ENCODE results near the gene CAMKK1.

CAMKK1 gene

DNA sequence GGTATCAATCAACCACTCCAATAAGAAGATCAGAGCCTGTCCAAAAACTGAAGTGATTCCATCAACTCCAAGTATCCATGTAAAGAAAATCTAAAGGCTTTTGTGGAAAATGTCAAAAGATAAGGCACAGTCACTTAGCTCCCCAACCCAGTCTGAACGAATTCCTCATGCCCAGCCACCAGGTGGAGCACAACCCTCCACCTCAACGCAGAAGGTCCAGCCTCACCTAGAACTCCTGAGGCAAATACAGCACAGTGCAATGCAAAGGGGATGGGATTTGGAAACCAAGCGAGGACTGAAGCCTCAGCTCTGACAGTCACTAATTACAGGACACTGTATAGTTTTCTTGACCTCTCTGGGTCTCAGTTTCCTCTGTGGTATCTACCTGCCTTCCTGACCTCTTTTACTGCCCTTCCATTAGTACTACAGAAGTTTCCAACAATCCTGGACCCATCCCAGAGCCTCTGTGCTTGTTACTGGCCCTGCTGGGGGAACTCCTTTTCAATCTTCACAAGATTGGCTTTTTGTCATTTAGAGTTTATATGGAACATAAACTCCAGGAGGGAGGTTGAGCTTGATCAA is 48.8 kb downstream of the CAMKK1 start:
- DNase-seq, result peak; percentile 53

DNA sequence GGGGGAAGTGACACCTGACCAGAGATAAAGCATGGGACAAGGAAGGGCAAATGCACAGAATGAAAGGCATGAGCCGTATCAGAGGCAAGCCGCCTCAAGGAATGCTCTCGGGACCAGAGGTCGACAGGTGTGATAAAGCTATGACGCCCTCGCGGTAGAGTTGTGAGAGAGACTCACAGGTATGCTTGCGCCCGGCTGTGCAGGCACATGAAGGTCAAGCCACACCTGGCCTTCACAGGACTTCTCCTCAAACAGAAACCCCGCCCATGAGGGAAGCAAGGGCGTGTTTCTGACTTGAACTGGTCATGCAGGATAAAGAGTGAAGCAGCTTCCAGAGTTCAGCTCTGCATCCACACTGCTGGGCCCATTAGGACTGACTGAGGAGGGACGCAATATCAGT is 54.6 kb downstream of the CAMKK1 start:
- no peak for DNase-seq

DNA sequence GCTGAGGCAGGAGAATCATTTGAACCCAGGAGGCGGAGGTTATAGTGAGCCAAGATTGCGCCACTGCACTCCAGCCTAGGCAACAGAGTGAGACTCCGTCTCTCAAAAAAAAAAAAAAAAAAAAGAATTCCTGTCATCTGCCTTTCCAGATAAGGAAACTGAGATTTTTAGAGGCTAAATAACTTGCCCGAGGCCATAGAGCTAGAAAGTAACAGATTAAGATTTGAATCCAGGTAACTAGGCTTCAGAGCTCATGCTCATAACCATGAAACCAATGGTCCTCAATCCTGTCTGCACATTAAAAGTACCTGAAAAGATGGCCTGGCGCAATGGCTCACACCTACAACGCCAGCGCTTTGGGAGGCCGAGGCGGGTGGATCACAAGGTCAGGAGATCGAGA is 56.3 kb downstream of the CAMKK1 start:
- no peak for DNase-seq

DNA sequence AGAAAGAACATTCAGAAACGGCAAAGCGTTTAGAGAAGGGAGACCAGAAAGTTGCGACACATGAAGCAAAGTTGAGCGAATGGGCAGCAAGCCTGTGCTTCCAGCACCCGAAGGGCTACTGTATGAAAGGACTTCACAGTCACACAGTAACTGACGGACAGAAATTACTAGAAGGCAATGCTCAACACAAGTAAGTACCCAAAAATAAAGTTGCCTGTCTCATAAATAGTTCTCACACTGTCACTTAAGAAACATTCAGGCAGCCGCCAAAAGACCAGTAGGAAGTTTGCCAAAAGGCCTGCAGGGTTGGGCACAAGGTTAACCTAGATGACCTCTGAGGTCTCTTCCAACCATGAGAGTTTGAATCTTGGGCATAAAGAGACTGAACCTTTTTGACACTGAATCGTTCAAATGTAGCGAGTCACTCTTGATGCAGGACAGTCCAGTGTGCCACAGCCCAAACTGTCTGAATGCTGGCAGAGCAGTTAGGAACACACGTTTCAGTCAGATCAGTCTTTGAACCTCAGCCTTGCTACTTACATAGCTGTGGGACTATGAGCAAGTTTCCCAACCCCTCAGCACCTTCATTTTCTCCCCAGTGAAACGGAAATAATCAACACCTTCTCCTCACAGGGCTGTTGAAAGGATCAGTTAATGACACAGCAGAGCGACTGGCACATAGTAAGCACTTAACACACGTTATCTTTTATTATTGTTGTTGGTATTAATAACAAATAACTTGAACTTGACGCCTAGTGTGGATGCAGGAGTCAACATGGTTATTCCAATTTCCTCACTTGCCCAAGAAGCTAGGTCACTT is 57.2 kb downstream of the CAMKK1 start:
- no peak for DNase-seq

DNA sequence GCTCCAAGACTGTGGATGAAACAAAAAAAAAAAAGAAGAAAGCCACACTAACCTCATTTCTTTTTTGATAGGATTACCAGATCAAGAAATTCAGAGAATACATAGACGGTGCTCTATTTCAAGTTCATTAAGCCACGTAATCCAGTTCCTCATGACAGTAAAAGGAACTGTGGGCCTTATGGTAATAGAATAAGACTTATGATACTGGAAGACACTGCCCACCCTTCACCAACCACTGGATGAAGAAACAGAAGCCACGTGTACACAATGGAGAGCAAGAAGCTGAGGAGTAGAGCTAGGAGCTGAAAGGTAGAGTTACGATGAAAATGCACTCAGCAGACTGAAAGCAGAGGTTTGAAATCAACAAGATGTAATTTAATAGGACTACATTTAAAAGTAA is 58.0 kb downstream of the CAMKK1 start:
- DNase-seq, result no peak

DNA sequence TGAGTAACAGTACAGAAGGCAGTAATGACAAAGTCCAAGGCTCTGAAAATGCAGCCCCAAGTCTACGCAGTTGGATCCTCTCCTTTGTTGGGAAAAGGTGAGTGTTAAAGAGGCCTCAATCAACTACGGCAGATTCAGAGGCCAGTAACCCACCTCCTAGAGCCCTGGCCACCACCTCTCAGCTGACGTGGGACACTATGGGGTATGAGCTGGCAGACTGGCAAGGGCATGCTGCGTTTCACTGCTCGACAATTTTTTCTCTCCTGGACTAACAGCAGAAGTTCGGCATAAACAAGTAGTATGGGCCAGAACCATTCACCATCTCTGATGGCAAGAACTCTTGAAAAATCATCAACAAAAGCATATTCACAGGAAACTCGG is 64.0 kb downstream of the CAMKK1 start:
- DNase-seq, result no peak

DNA sequence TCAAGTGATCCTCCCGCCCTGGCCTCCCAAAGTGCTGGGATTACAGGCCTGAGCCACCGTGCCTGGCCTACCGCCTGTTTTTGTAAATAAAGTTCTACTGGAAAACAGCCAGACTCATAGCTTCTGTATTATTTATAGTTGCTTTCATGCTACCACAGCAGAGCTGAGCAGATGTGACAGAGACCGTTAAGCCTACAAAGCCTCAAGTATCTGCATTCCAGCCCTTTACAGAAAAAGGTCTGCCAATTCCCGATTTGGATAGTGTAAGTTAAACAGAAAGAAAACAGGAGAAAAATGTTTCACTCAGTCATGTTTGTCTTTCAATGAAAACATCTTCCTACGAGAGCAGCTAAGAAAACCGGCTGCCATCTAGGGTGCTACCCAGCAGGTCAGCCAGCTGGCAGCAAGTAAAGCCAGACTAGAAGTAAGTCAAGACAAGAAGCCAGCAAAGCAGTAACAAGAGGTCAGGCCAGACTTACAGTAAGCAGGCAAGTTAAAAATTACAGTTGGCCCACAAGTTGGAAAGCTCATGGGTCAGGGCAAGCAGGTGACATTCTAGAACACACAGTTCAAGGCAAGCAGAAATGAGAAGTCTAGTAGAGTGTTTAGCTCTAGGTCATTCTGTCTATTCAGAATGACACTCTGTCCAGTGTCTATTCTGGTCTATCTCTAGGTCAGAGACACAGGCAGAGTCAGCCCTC is 64.6 kb downstream of the CAMKK1 start:
- no peak for DNase-seq

DNA sequence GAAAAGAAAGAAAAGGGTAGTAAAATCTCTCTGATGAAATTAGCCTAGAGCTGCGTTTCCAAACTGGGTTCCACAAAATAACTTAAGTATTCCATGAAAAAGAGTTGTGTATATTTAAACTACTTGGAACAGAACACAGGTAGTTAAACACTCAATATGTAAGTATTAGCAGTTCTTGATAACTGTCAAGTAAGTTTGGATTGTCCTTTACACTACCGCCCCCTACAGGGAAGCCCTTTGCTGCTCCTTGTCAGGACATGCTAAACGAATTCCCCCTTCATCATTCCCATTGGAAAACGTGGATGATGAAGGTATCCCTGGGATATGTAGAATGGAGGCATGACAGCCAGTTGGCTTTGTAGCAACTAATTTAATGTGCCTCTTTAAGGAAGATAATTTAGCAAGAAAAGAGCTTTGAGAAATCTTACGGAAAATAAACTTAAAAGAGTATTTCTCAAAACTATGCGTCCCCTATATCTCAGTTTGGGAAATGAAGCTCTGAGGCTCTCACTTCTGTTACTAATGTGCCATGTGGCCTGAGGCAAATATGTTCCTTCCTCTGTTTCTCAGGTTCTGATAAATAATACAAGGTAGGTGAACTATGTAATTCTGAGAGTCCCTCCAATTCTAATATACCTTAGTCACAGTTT is 65.6 kb downstream of the CAMKK1 start:
- peak; percentile 66 for DNase-seq

DNA sequence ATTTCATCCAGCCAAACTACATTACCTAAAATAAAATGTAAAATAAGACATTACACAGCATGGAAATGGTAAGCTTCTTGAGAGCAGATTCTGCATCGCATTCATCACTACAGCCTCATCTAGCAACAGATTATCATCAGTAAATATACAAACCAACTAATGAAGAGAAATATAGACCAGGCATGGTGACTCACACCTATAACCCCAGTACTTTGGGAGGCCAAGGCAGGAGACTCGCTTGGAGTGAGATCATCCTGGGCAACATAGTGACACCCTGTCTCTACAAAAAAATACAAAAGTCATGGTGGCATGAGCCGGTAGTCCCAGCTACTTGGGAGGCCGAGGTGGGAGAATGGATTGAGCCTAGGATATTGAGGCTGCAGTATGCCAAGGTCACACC is 66.7 kb downstream of the CAMKK1 start:
- no peak for DNase-seq

DNA sequence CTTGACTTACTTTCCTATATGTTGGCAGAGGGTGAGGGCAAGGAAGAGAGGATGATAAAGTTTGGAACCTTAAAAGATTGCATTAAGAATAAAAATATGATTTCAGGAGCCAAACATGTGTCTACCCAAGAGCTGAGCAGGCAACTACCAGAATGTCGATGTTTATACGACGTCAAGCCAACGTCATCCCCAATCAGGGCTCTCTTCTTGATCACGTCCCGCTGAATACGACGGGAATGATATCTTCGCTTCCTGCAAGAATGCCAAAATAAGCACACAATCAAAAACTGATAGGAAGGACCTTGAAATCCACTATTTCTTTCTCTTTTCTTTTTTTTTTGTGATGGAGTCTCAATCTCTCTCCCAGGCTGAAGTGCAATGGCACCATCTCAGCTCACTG is 71.8 kb downstream of the CAMKK1 start:
- DNase-seq, result no peak

DNA sequence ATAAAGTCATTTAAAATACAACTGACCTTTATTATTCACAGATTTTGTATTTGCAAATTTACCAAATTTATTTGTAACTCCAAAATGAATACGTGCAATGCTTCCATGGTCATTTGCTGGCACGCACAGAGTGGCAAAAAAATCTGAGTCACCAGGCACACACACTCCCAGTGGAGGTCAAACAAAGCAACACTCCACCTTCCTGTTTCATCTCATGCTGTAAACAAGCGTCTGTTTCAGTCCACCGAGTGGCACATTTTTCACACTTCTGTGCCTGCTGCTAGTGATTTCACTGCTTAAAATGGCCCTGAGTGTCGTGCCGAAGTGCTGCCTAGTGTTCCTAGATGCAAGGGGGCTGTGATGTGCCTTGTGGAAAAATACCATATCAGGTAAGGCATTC is 74.1 kb downstream of the CAMKK1 start:
- no peak for DNase-seq

DNA sequence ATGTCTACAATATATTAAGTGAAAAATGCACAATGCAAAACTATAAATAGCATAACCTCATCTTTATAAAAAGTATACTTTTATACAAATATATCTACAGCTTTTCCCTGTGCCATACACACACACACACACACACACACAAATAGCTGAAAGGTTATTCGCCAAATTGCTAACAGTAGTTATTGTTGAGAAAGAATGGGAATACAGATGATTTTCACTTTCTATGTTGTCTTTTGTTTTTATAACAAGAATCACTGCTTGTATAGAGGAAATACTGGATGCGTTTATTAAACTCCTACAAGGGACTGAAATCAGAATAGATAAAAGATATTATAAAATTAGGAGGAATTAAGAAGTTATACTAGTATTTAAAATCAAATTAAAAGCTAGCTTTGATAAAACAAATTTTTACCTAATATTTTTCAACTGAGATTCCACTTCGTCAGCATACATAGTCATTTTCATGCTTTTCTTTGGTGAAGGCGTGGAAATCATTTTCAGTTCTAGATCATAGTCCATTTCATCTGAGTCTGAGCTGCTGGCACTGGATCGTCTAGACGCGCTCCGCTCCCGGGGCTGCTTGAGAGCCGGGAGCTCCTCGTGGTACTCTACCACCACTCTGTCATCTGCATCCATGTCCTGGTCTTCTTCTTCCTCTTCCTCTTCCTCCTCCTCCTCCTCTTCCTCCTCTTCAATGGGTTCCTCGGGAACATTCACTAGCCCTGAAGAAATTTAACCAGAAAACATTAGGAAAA is 74.8 kb downstream of the CAMKK1 start:
- no peak for DNase-seq

DNA sequence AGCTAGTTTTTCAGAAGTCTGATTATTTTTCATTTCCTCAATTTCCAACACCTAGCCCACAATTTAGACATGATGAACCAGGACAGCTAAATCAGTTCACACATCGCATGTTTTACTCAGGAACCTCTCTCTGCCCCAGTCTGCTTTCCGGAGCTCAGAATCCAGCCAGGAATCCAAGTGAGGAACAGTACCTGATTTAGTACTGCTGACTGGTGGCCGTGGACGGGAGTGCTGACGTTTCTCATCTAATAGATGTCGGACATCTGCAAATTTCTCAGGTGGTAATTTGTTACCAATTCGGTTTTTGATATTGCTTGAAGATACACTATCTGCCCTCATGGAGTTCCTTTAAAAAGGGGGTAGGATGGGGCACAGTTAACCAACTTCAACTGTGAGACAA is 76.9 kb downstream of the CAMKK1 start:
- DNase-seq, result no peak

DNA sequence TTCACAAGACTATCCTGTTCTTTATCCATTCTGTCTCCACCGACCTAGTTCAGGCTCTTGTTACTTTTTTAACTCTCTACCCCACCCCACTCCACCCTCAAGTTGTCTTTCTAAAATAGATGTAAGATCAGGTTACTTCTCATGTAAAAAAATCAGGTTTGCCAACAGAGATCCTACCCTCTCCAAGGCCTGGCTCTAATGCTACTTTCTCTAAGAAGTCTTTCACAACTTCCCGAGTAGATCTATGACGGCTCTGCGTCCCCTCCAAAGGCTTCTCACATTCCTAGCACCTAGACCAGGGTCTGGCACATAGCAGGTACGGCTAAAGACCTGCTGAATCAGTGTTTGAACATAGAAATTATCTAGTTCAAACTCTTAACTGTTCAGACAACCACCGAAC is 77.7 kb downstream of the CAMKK1 start:
- no peak for DNase-seq

DNA sequence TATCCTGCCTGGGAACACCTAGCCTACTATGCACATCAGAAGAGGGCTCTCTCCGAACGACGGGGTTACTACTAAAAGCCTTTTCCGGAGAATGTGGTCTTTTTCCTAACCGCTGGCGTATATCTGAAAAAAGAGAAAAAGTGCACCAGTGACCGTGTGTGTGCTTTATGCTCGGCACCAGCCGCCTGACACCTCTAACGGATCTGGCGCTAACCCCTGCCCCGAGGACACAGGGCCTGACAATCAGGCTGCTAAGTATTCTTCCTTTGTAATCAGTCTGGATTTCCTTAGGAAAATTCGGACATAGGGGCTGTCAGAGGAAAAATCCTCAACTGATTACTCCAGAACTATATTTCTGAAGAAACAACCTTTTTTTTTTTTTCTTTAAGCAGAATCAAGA is 78.5 kb downstream of the CAMKK1 start:
- DNase-seq, result no peak

DNA sequence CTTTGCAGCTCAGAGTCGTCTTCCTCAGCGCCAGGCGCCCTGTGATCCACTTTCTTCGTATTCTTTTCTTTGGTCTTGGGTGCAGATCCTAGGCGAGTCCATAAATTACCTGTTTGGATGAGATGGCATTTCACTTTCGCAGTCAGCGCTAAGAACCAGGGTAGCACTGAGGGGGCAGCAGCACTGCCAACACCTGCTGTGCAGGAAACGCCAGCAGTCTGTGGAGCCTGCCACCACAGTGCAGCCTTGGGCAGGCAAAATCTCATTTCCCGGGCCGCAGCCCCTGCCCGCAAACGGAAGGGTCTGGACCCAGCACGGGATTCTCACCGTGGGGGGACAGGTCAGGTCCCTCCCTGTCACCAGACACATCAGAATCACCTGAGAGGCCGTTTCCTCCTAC is 79.7 kb downstream of the CAMKK1 start:
- no peak for DNase-seq

DNA sequence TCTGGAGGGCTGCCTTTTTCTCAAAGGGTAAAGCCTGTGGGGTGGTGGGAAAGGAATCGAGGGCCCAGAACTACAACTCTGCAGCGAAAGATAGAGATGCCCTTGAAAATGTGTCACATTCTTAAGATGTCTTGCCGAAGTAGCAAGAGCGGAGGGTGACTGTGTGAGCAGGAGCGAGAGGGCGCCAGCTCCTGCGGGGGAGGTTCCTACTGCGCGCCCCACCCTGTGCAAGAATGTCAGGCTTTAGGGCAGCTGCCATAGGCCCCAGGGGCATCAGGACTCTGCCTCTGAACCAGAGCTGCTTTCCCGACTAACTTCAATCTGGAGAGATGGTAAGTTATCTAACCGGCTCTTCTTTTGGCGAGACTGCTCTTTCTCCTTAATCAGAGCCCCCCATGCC is 80.1 kb downstream of the CAMKK1 start:
- DNase-seq, result no peak

DNA sequence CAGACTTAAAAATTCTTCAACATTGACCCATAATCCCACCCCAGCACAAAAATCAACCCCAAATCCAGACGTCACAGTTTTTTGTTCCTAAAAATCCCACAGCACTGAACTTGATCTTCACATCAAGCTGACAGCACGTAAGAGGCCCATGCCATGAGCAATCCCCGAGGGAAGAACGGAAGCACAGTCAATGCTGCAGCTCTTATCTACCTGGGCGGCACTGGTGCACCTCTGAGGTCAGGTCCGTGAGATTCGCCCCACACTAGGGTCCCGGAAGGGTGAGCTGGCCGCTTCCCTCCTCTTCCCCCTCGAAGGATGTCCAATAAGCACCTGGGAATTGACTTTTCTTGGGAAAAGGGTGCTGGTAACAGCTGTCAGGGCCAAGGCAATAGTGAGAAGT is 80.6 kb downstream of the CAMKK1 start:
- no peak for DNase-seq

Data from activated naive CD4-positive, alpha-beta T cell treated with Interleukin-2 at 50 U/mL for 16 hours (primary cell).